Keratinocyte (primary cell): ENCODE data around the gene ETFA. TPM values are rescaled to one million over a fixed set of nuclear protein-coding genes. Genes with fewer than 3 reads are reported as not detected.

ENCODE experiments used
- DNase-seq: peaks from one replicate; pipeline ENCODE4 v3.0.0-alpha.2; 2011; ENCODE audit warnings: low read depth, missing footprints, low spot score
- FAIRE-seq: peaks from 2 replicates; lab custom pipeline; 2011; peaks lifted over from hg19 to GRCh38; lab: Jason Lieb, UNC
- H2AFZ ChIP-seq: 2 replicates; pipeline ENCODE4 v1.6.0; 2012; ENCODE audit warnings: low read length, control low read depth, inconsistent platforms; ENCODE audit not compliant: control insufficient read depth
- H3K27ac ChIP-seq: 2 replicates; pipeline ENCODE4 v1.5.1; 2011; ENCODE audit warnings: low read length; ENCODE audit not compliant: control insufficient read depth, insufficient read depth
- H3K27me3 ChIP-seq: 3 replicates; pipeline ENCODE4 v1.6.0; 2011; ENCODE audit warnings: low read length; ENCODE audit not compliant: control insufficient read depth, insufficient read depth; ENCODE audit errors: extremely low read depth
- H3K36me3 ChIP-seq, 2 experiments: 2 replicates in 1 of 2; 3 replicates in 1 of 2; pipeline ENCODE4 v1.5.1; 2011; ENCODE audit warnings: low read length in 2 of 2, mild to moderate bottlenecking in 1 of 2; ENCODE audit not compliant: control insufficient read depth in 2 of 2, insufficient read depth in 2 of 2; ENCODE audit errors: extremely low read depth in 1 of 2
- H3K4me1 ChIP-seq: 3 replicates; pipeline ENCODE4 v1.5.1; 2011; ENCODE audit warnings: low read length; ENCODE audit not compliant: control insufficient read depth, insufficient read depth; ENCODE audit errors: extremely low read depth
- H3K4me2 ChIP-seq: 3 replicates; pipeline ENCODE4 v1.6.0; 2011; ENCODE audit warnings: low read depth, low read length; ENCODE audit not compliant: control insufficient read depth, insufficient read depth; ENCODE audit errors: extremely low read depth
- H3K4me3 ChIP-seq, 3 experiments: fragments of 200-600 bp in 1 of 3; sonication (generic) in 1 of 3; 2 replicates in 2 of 3; 3 replicates in 1 of 3; pipeline ENCODE4 v1.5.1; 2011 to 2016; ENCODE audit warnings: low read length in 3 of 3, mild to moderate bottlenecking in 3 of 3, control low read depth in 2 of 3, inconsistent platforms in 1 of 3, low read depth in 1 of 3, mixed read lengths in 1 of 3, mixed run types in 1 of 3, moderate library complexity in 1 of 3; ENCODE audit not compliant: control insufficient read depth in 2 of 3, insufficient read depth in 2 of 3; ENCODE audit errors: extremely low read depth in 1 of 3
- H3K79me2 ChIP-seq: 2 replicates; pipeline ENCODE4 v1.6.0; 2012; ENCODE audit warnings: low read length; ENCODE audit not compliant: control insufficient read depth, insufficient read depth
- H3K9ac ChIP-seq: 3 replicates; pipeline ENCODE4 v1.6.0; 2011; ENCODE audit warnings: low read length; ENCODE audit not compliant: control insufficient read depth, insufficient read depth; ENCODE audit errors: extremely low read depth
- H3K9me1 ChIP-seq: 3 replicates; pipeline ENCODE4 v1.6.0; 2011; ENCODE audit warnings: low read length; ENCODE audit not compliant: control insufficient read depth, insufficient read depth; ENCODE audit errors: extremely low read depth
- H3K9me3 ChIP-seq: 2 replicates; pipeline ENCODE4 v1.5.1; 2012; ENCODE audit warnings: low read depth, low read length; ENCODE audit not compliant: control insufficient read depth
- H4K20me1 ChIP-seq: 3 replicates; pipeline ENCODE4 v1.6.0; 2011; ENCODE audit warnings: low read length; ENCODE audit not compliant: control insufficient read depth, insufficient read depth; ENCODE audit errors: extremely low read depth
- CTCF ChIP-seq, 3 experiments: IDR thresholded peaks in 1 of 3; conservative IDR thresholded peaks in 1 of 3; optimal IDR thresholded peaks in 1 of 3; 2 replicates in 2 of 3; 3 replicates in 1 of 3; pipeline versions ENCODE3 to v1.5.1; 2011; ENCODE audit warnings: low read length in 3 of 3, mild to moderate bottlenecking in 3 of 3, moderate library complexity in 2 of 3, control low read depth in 1 of 3, inconsistent platforms in 1 of 3; ENCODE audit not compliant: insufficient read depth in 2 of 3; ENCODE audit errors: extremely low read depth in 1 of 3
- EZH2 ChIP-seq: IDR thresholded peaks from one replicate; pipeline ENCODE4 v1.6.1; 2012; ENCODE audit warnings: inconsistent platforms, mild to moderate bottlenecking, low read length, moderate library complexity
- dilution Hi-C: fragments of 300-500 bp; cut with MboI; formaldehyde crosslinking; loops from one replicate; pipeline ENCODE4 v1.7.0; 2020; ENCODE audit warnings: low sequenced_read_pairs; ENCODE audit not compliant: extremely low pct_ligation_motif_present
- polyA plus RNA-seq, 5 experiments: library from polyadenylated mRNA; depleted of rRNA in 3 of 5; stranded (reverse) in 3 of 5; stranded (forward) in 1 of 5; unstranded in 1 of 5; fragments of >200 nt; gene quantifications; 1 replicate in 1 of 5; 2 replicates in 3 of 5; 3 replicates in 1 of 5; pipeline versions ENCODE4 v1.2.1 to v1.2.3, GENCODE V29; 2011 to 2012; ENCODE audit warnings: missing spikeins in 2 of 5, low read depth in 1 of 5, low replicate concordance in 1 of 5

ETFA gene
- polyA plus RNA-seq, 1 donor (not counting 4 experiments of a cell fraction or from before 2014, with no cell fraction given): 230 TPM

GRCh38 chr15:76178296-76179000 is 132.8 kb downstream of the ETFA start:
- dilution Hi-C loops: no loop called here
- H3K9me1 ChIP-seq: no peaks in the 10 kb centered on the region
- H3K4me3 ChIP-seq: peak overlapping the region in 1 of 3 experiments; percentile 4
- DNase-seq: no peak
- no peaks in the 10 kb centered on the region for H3K27me3 ChIP-seq
- no peaks in the 10 kb centered on the region for H4K20me1 ChIP-seq
- no peak for FAIRE-seq
- peaks cover 2% of the 10 kb centered on the region for H3K9me3 ChIP-seq
- peak overlapping the region; percentile 74 for H2AFZ ChIP-seq
- H3K9ac ChIP-seq: peak overlapping the region; percentile 39
- H3K36me3 ChIP-seq: no peaks in the 10 kb centered on the region
- no peaks in the 10 kb centered on the region for H3K79me2 ChIP-seq
- peak overlapping the region; percentile 35 for H3K4me2 ChIP-seq
- TF ChIP-seq CTCF (optimal IDR thresholded peaks at IDR 0.05 in 1 of 3, IDR thresholded peaks at IDR 0.05 in 1 of 3, conservative IDR thresholded peaks at IDR 0.05 in 1 of 3; ENCODE audit: extremely low read depth in 1 of 3, insufficient read depth in 2 of 3, low read length in 3 of 3) (no peak), EZH2 (no peak)
- no peak overlapping the region for H3K27ac ChIP-seq
- peaks cover 14% of the 10 kb centered on the region for H3K4me1 ChIP-seq

GRCh38 chr15:76177491-76178040 is 133.7 kb downstream of the ETFA start:
- DNase-seq (no peak), FAIRE-seq (peak; percentile 76)
- Histone ChIP-seq H3K36me3 (no peaks in the 10 kb centered on the region), H2AFZ (peak overlapping the region; percentile 74), H3K27ac (peak overlapping the region; percentile 8), H3K4me1 (peaks cover 14% of the 10 kb centered on the region), H3K27me3 (peaks cover 4% of the 10 kb centered on the region), H3K9ac (peak overlapping the region; percentile 39), H3K4me3 (no peak overlapping the region), H3K4me2 (peak overlapping the region; percentile 35), H3K79me2 (no peaks in the 10 kb centered on the region), H4K20me1 (no peaks in the 10 kb centered on the region), H3K9me1 (no peaks in the 10 kb centered on the region), H3K9me3 (peaks cover 2% of the 10 kb centered on the region)
- TF ChIP-seq CTCF (optimal IDR thresholded peaks at IDR 0.05 in 1 of 3, IDR thresholded peaks at IDR 0.05 in 1 of 3, conservative IDR thresholded peaks at IDR 0.05 in 1 of 3; ENCODE audit: extremely low read depth in 1 of 3, insufficient read depth in 2 of 3, low read length in 3 of 3): no peak
- no peak for TF ChIP-seq EZH2
- dilution Hi-C loops: no loop called here
